PFSK-1 (cell line): ENCODE results near the gene KRT10.

Experiments used
- FOXP2 ChIP-seq: optimal IDR thresholded peaks from 2 replicates; pipeline ENCODE3; 2011; ENCODE audit warnings: borderline replicate concordance, control low read depth, inconsistent platforms; ENCODE audit not compliant: insufficient read depth; ENCODE audit errors: extremely low read length, extremely low read depth
- POLR2AphosphoS5 ChIP-seq: IDR thresholded peaks from 2 replicates; pipeline ENCODE4 v1.6.1; 2012; ENCODE audit warnings: low read depth, mild to moderate bottlenecking, control low read depth, low read length, moderate library complexity
- REST ChIP-seq, 2 experiments: IDR thresholded peaks; 2 replicates each; pipeline versions ENCODE4 v1.6.1 to v1.8.0; 2011 to 2012; ENCODE audit warnings: low read depth in 2 of 2, low read length in 2 of 2, control low read depth in 1 of 2, inconsistent platforms in 1 of 2, mild to moderate bottlenecking in 1 of 2, moderate library complexity in 1 of 2; ENCODE audit not compliant: insufficient read depth in 1 of 2
- SIN3A ChIP-seq: IDR thresholded peaks from 2 replicates; pipeline ENCODE4 v1.6.1; 2012; ENCODE audit warnings: mild to moderate bottlenecking, low read length, moderate library complexity, borderline replicate concordance; ENCODE audit not compliant: insufficient read depth
- TAF1 ChIP-seq: IDR thresholded peaks from 2 replicates; pipeline ENCODE4 v1.6.1; 2012; ENCODE audit warnings: low read length, control low read depth, borderline replicate concordance; ENCODE audit not compliant: insufficient read depth

Gene KRT10

GRCh38 chr17:40841246-40841645 lies 18.8 kb upstream of the KRT10 start:
- no peak for TF ChIP-seq FOXP2
- no peak for TF ChIP-seq REST (IDR thresholded peaks at IDR 0.05; ENCODE audit: insufficient read depth in 1 of 2, low read depth in 2 of 2, low read length in 2 of 2)
- TF ChIP-seq TAF1 = no peak
- TF ChIP-seq POLR2AphosphoS5 = no peak
- no peak for TF ChIP-seq SIN3A

GRCh38 chr17:40839194-40839593 lies 16.8 kb upstream of the KRT10 start:
- TF ChIP-seq REST (IDR thresholded peaks at IDR 0.05; ENCODE audit: insufficient read depth in 1 of 2, low read depth in 2 of 2, low read length in 2 of 2) (no peak), FOXP2 (no peak), SIN3A (no peak), POLR2AphosphoS5 (no peak), TAF1 (no peak)

GRCh38 chr17:40836020-40836419 lies 13.6 kb upstream of the KRT10 start:
- TF ChIP-seq POLR2AphosphoS5 (no peak), SIN3A (no peak), TAF1 (no peak), FOXP2 (no peak), REST (IDR thresholded peaks at IDR 0.05; ENCODE audit: insufficient read depth in 1 of 2, low read depth in 2 of 2, low read length in 2 of 2) (no peak)

- TF ChIP-seq REST (IDR thresholded peaks at IDR 0.05; ENCODE audit: insufficient read depth in 1 of 2, low read depth in 2 of 2, low read length in 2 of 2) (no peak), FOXP2 (no peak), TAF1 (no peak), SIN3A (no peak), POLR2AphosphoS5 (no peak)
These were observed 11.5 kb upstream of the KRT10 start for GRCh38 chr17:40833882-40834281.

- TF ChIP-seq SIN3A = no peak
- TF ChIP-seq TAF1 = no peak
- no peak for TF ChIP-seq REST (IDR thresholded peaks at IDR 0.05; ENCODE audit: insufficient read depth in 1 of 2, low read depth in 2 of 2, low read length in 2 of 2)
- no peak for TF ChIP-seq FOXP2
- TF ChIP-seq POLR2AphosphoS5 = no peak
These were observed 10.4 kb upstream of the KRT10 start for GRCh38 chr17:40832840-40833239.
